B cell (primary cell): Measurements from ENCODE around the gene TPCN1. TPM values are rescaled to one million over a fixed set of nuclear protein-coding genes. Genes with fewer than 3 reads are reported as not detected.

Experiments
- ATAC-seq: fragments of 200-7000 bp; cut with Tn5 transposase; one replicate; pipeline ENCODE4 v1.10.0; 2021; ENCODE audit warnings: low read depth, mild to moderate bottlenecking, moderate number of reproducible peaks, moderate library complexity
- CTCF ChIA-PET: fragments of 350-600 bp; sonication (Branson Sonifier 250); formaldehyde crosslinking; loops from one replicate; lab custom pipeline; 2021; ENCODE audit warnings: antibody characterized with exemption, inconsistent platforms; lab: Charles Lee
- POLR2A ChIA-PET: fragments of 350-600 bp; sonication (Branson Sonifier 250); formaldehyde crosslinking; loops from one replicate; lab custom pipeline; 2021; ENCODE audit warnings: antibody characterized with exemption; lab: Charles Lee
- DNase-seq: peaks from one replicate; pipeline ENCODE4 v3.0.0; 2013
- H2AFZ ChIP-seq: 2 replicates; pipeline ENCODE4 v1.6.1; 2012; ENCODE audit warnings: mild to moderate bottlenecking, low read depth, low read length; ENCODE audit not compliant: insufficient read depth, poor library complexity, severe bottlenecking
- H3K27ac ChIP-seq, 2 donors: 1 replicate in 1 of 2; 2 replicates in 1 of 2; pipeline ENCODE4 v1.5.1; 2012 to 2013; ENCODE audit warnings: low read length in 2 of 2, mild to moderate bottlenecking in 2 of 2, moderate library complexity in 1 of 2
- H3K27me3 ChIP-seq, 4 experiments: fragments of 200-600 bp in 1 of 4; sonication (generic) in 1 of 4; replicated peaks in 1 of 4; 1 replicate in 2 of 4; 2 replicates in 2 of 4; pipeline versions ENCODE4 v1.6.1 to v1.7.0; 2013 to 2016; ENCODE audit warnings: low read length in 3 of 4, mild to moderate bottlenecking in 2 of 4, mixed read lengths in 1 of 4, moderate library complexity in 1 of 4; ENCODE audit not compliant: insufficient read depth in 4 of 4, control insufficient read depth in 3 of 4; ENCODE audit errors: control extremely low read depth in 1 of 4
- H3K36me3 ChIP-seq, 2 experiments: replicated peaks in 1 of 2; 1 replicate in 1 of 2; 2 replicates in 1 of 2; pipeline versions ENCODE4 v1.6.1 to v1.7.1; 2013; ENCODE audit warnings: low read length in 1 of 2; ENCODE audit not compliant: insufficient read depth in 2 of 2, control insufficient read depth in 1 of 2; ENCODE audit errors: control extremely low read depth in 1 of 2, extremely low read depth in 1 of 2
- H3K4me1 ChIP-seq, 2 donors: fragments of 200-600 bp in 1 of 2; sonication (generic) in 1 of 2; 1 replicate in 1 of 2; 2 replicates in 1 of 2; pipeline versions ENCODE4 v1.5.1 to v1.6.1; 2013 to 2017; ENCODE audit warnings: low read length in 2 of 2; ENCODE audit not compliant: control insufficient read depth in 2 of 2, insufficient read depth in 2 of 2
- H3K4me2 ChIP-seq: replicated peaks from 2 replicates; pipeline ENCODE3; 2012; ENCODE audit warnings: mild to moderate bottlenecking, low read depth, low read length; ENCODE audit not compliant: poor library complexity, severe bottlenecking
- H3K4me3 ChIP-seq, 5 experiments: fragments of 200-600 bp in 1 of 5; sonication (generic) in 1 of 5; 1 replicate in 3 of 5; 2 replicates in 2 of 5; pipeline versions ENCODE4 v1.5.1 to v1.7.0; 2011 to 2016; ENCODE audit warnings: low read length in 4 of 5, mild to moderate bottlenecking in 4 of 5, low read depth in 2 of 5, control low read depth in 1 of 5, moderate library complexity in 1 of 5; ENCODE audit not compliant: insufficient read depth in 1 of 5; ENCODE audit errors: control extremely low read depth in 1 of 5, extremely low read depth in 1 of 5
- H3K79me2 ChIP-seq: fragments of 200-600 bp; sonication (generic); one replicate; pipeline ENCODE4 v1.6.0; 2016; ENCODE audit warnings: low read length; ENCODE audit not compliant: control insufficient read depth, insufficient read depth
- H3K9ac ChIP-seq: fragments of 200-600 bp; sonication (generic); 2 replicates; pipeline ENCODE4 v1.6.1; 2017; ENCODE audit warnings: mild to moderate bottlenecking, low read length, moderate library complexity
- H3K9me3 ChIP-seq, 3 donors: one replicate each; pipeline versions ENCODE4 v1.6.1 to v1.7.1; 2013; ENCODE audit warnings: low read length in 2 of 3; ENCODE audit not compliant: control insufficient read depth in 2 of 3, insufficient read depth in 1 of 3; ENCODE audit errors: control extremely low read depth in 1 of 3
- H4K20me1 ChIP-seq: 2 replicates; pipeline ENCODE4 v1.6.0; 2012; ENCODE audit warnings: mild to moderate bottlenecking, low read length; ENCODE audit not compliant: insufficient read depth, control insufficient read depth, poor library complexity, severe bottlenecking
- H3K27ac Mint-ChIP-seq: one replicate; pipeline ENCODE4 v1.8.0; 2021; ENCODE audit warnings: mixed read lengths
- H3K27me3 Mint-ChIP-seq: one replicate; pipeline ENCODE4 v1.8.0; 2021; ENCODE audit warnings: mixed read lengths
- H3K4me1 Mint-ChIP-seq: one replicate; pipeline ENCODE4 v1.8.0; 2021; ENCODE audit warnings: mixed read lengths
- H3K4me3 Mint-ChIP-seq: one replicate; pipeline ENCODE4 v1.8.0; 2021; ENCODE audit warnings: mixed read lengths
- H3K9me3 Mint-ChIP-seq: one replicate; pipeline ENCODE4 v1.8.0; 2022; ENCODE audit warnings: mixed read lengths; ENCODE audit not compliant: insufficient read depth
- CTCF ChIP-seq: fragments of 200-600 bp; IDR thresholded peaks from one replicate; pipeline ENCODE4 v1.8.0; 2022; ENCODE audit warnings: antibody characterized with exemption, mild to moderate bottlenecking
- EZH2 ChIP-seq: IDR thresholded peaks from 2 replicates; pipeline ENCODE4 v1.6.1; 2012; ENCODE audit warnings: borderline replicate concordance, low read depth, mild to moderate bottlenecking, moderate library complexity, low read length; ENCODE audit not compliant: insufficient read depth, poor library complexity, severe bottlenecking
- WGBS: methylation state at CpG from one replicate; pipeline ENCODE4 v1.1.5; 2013; ENCODE audit warnings: missing lambda C conversion rate; ENCODE audit not compliant: insufficient coverage; 5-methylcytosine and 5-hydroxymethylcytosine counted together
- intact Hi-C: fragments of 100-400 bp; cut with micrococcal nuclease; formaldehyde crosslinking; loops from one replicate; pipeline ENCODE4 v1.10.0; 2022
- polyA plus RNA-seq: library from polyadenylated mRNA; depleted of rRNA; stranded (reverse); fragments of >200 nt; gene quantifications from 2 replicates; pipeline ENCODE4 v1.2.3, GENCODE V29; 2012
- total RNA-seq, 2 donors: library from RNA; stranded (reverse); fragments of 120-200 nt in 1 of 2; gene quantifications; 1 replicate in 1 of 2; 2 replicates in 1 of 2; pipeline versions ENCODE4 v1.2.3 to v1.2.4, GENCODE V29; 2013 to 2022

TPCN1 gene
- total and polyA plus RNA-seq, 2 donors (not counting 1 experiment from before 2014, with no cell fraction given): 80.8 to 258 TPM

GRCh38 chr12:113226696-113227568 lies 5.7 kb downstream of the TPCN1 start:
- Histone ChIP-seq H3K4me2 (no peak overlapping the region), H4K20me1 (no peaks in the 10 kb centered on the region), H3K36me3 (peaks cover 0 to 40% of the 10 kb centered on the region in 2 experiments), H3K79me2 (peaks cover 60% of the 10 kb centered on the region), H2AFZ (no peak overlapping the region), H3K9me3 (no peaks in the 10 kb centered on the region), H3K9ac (no peak overlapping the region), H3K27me3 (no peaks in the 10 kb centered on the region), H3K4me1 (peaks cover 54 to 73% of the 10 kb centered on the region in 2 donors), H3K4me3 (no peak overlapping the region), H3K27ac (peak overlapping the region in 1 of 2 donors; percentile 83)
- CTCF ChIA-PET: interaction anchor here (1.0 to 2.1 kb wide), 2 partner anchors 9 to 18 kb away, joined by 3 to 5 read pairs; no protein-coding TSS in a partner anchor
- ATAC-seq (no peak), DNase-seq (no peak)
- Mint-ChIP-seq H3K27me3 (no peaks in the 10 kb centered on the region), H3K27ac (peak overlapping the region; percentile 51), H3K4me3 (no peak overlapping the region), H3K4me1 (peaks cover 62% of the 10 kb centered on the region), H3K9me3 (no peaks in the 10 kb centered on the region)
- POLR2A ChIA-PET: interaction anchor here (0.6 to 3.1 kb wide), 2 partner anchors 19 to 40 kb away, joined by 4 to 9 read pairs; no protein-coding TSS in a partner anchor
- intact Hi-C loops: no loop called here
- TF ChIP-seq CTCF (no peak), EZH2 (no peak)
- WGBS: over 99% methylated on average over 12 of the region's 13 CpGs
